ENCODE data around the gene AKAP4. TPM values are rescaled to one million over a fixed set of nuclear protein-coding genes. Genes with fewer than 3 reads are reported as not detected.

The AKAP4 gene
- total and polyA plus RNA-seq, 9 of the 15 experiments (the other 6 are each of a cell fraction or from before 2014, with no cell fraction given), result 0.05 to 0.36 (median 0.13) TPM

GRCh38 chrX:50183891-50184290 is 16.9 kb downstream of the AKAP4 start:
- DNase-seq (ENCODE audit: extremely low read depth in 1 of 4, low spot score in 3 of 4) (peak in 2 of 4 experiments; percentile 14 to 32), FAIRE-seq (no peak), ATAC-seq (peak; percentile 35)
- 0% methylated on average over 3 of the region's 3 CpGs for WGBS (ENCODE audit: insufficient coverage, low coverage, missing lambda C conversion rate)
- ChIA-PET POLR2A (interaction anchor here (1.3 to 1.4 kb wide), 2 partner anchors 15 to 27 kb away, joined by 4 to 5 read pairs; no protein-coding TSS in a partner anchor), CTCF (ENCODE audit: low intra/inter-chr PET ratio) (no interaction called here)
- BruUV-seq (replicated peaks), result no TSS peak
- Histone ChIP-seq H3K36me3 (ENCODE audit: control insufficient read depth, insufficient read depth, low read length) (no peaks in the 10 kb centered on the region), H3K9me1 (ENCODE audit: control insufficient read depth, insufficient read depth, low read length) (no peaks in the 10 kb centered on the region), H3K9me3 (replicated peaks; ENCODE audit: control insufficient read depth, insufficient read depth, low read depth, low read length) (no peaks in the 10 kb centered on the region), H3K4me2 (ENCODE audit: insufficient read depth, low read length) (0 out of 2 replicates have a peak overlapping the region, but pooled peaks have one; percentile 20), H2AFZ (ENCODE audit: low read depth, low read length) (0 out of 2 replicates have a peak overlapping the region, but pooled peaks have one; percentile 8), H3K4me3 (no peak overlapping the region), H3K27me3 (ENCODE audit: control insufficient read depth in 2 of 2, insufficient read depth in 2 of 2, low read length in 2 of 2) (no peaks in the 10 kb centered on the region), H3K9ac (ENCODE audit: insufficient read depth in 1 of 2, low read depth in 2 of 2, low read length in 2 of 2) (no peak overlapping the region), H3K79me2 (ENCODE audit: control insufficient read depth, insufficient read depth, low read length) (no peaks in the 10 kb centered on the region), H3K27ac (ENCODE audit: extremely low read depth, low read depth, low read length) (no peak overlapping the region), H3K4me1 (replicated peaks in 1 of 2; ENCODE audit: control insufficient read depth in 2 of 2, insufficient read depth in 2 of 2, low read length in 2 of 2) (peaks cover 0 to 15% of the 10 kb centered on the region in 2 experiments; a peak in 3 of 5 replicates), H4K20me1 (replicated peaks; ENCODE audit: control insufficient read depth, insufficient read depth, low read length) (no peaks in the 10 kb centered on the region)
- in situ Hi-C loops (cut with MboI) (no loop called here), intact Hi-C loops (cut with micrococcal nuclease) (no loop called here)
- TF ChIP-seq CBFA2T2 (conservative IDR thresholded peaks at IDR 0.05) (no peak), CBFA2T3 (IDR thresholded peaks at IDR 0.05) (peak; percentile 9; the same call in 1 of the 2 replicates)

DNA sequence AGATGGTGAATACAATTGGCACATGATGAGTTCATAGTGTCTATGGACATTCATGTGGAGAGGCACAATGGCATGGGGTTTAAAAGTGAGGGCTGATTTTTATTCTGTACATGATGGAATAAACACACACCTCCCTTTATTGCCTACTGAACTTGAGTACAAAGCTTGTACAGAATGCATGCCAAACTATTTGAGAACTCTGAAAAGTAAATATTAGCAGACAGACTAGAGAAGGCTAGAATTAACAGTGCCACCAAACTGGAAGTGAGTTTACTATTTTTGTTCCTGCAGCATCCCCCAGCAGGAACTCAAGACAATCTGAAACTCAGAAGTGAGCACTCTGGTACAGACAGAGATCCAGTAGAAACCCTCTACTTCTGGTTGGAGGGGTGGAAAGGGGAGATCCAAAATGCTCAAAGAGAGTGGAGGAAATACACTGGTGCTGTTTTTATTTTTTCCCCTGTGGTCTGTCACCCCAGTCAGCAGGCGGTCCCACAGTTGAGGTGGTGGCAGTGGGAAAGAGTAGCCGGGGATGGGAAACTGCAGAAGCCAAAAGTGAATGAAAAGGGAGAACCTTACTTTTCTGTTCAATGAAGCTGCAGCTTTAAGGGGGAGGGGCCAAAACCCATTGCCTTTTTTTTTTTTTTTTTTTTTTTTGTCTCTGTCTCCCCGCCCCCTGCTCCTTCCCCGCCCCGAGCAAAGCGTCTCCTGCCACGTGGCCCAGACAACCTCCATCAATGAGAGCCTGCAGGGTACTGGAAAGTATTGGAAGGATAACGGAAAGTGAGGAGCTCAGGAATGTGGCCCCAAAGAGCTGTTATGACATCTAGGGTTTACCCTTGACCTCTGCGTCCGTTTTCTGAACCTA is 20.5 kb downstream of the AKAP4 start:
- Histone ChIP-seq H3K9me3 (replicated peaks; ENCODE audit: control insufficient read depth, insufficient read depth, low read depth, low read length) (no peaks in the 10 kb centered on the region), H3K4me3 (no peak overlapping the region), H4K20me1 (replicated peaks; ENCODE audit: control insufficient read depth, insufficient read depth, low read length) (no peaks in the 10 kb centered on the region), H3K4me1 (replicated peaks in 1 of 2; ENCODE audit: control insufficient read depth in 2 of 2, insufficient read depth in 2 of 2, low read length in 2 of 2) (peaks cover 0 to 24% of the 10 kb centered on the region in 2 experiments; a peak in 3 of 5 replicates), H3K27ac (ENCODE audit: extremely low read depth, low read depth, low read length) (no peak overlapping the region; the same call in 2 of the 3 replicates), H3K9me1 (ENCODE audit: control insufficient read depth, insufficient read depth, low read length) (no peaks in the 10 kb centered on the region), H3K9ac (ENCODE audit: insufficient read depth in 1 of 2, low read depth in 2 of 2, low read length in 2 of 2) (peak overlapping the region in 1 of 2 experiments; percentile 26; a peak in 1 of 4 replicates), H3K79me2 (ENCODE audit: control insufficient read depth, insufficient read depth, low read length) (no peaks in the 10 kb centered on the region), H3K27me3 (ENCODE audit: control insufficient read depth in 2 of 2, insufficient read depth in 2 of 2, low read length in 2 of 2) (no peaks in the 10 kb centered on the region), H3K36me3 (ENCODE audit: control insufficient read depth, insufficient read depth, low read length) (no peaks in the 10 kb centered on the region), H3K4me2 (ENCODE audit: insufficient read depth, low read length) (no peak overlapping the region), H2AFZ (ENCODE audit: low read depth, low read length) (peak overlapping the region; percentile 88)
- CTCF ChIA-PET (ENCODE audit: low intra/inter-chr PET ratio), result no interaction called here
- no TSS peak for BruUV-seq (replicated peaks)
- in situ Hi-C loops (cut with MboI), result no loop called here
- DNase-seq (ENCODE audit: extremely low read depth in 1 of 4, low spot score in 3 of 4) (peak; percentile 59 to 66 (median 61)), ATAC-seq (peak; percentile 85), FAIRE-seq (no peak)
- intact Hi-C loops (cut with micrococcal nuclease), result no loop called here
- WGBS (ENCODE audit: insufficient coverage, low coverage, missing lambda C conversion rate), result 3% methylated on average over 5 of the region's 10 CpGs
- POLR2A ChIA-PET, result interaction anchor here (0.6 kb wide), 1 partner anchor 1524 kb away, joined by 4 read pairs; no protein-coding TSS in a partner anchor
- TF ChIP-seq FOXM1 (IDR thresholded peaks at IDR 0.05; ENCODE audit: low read depth), result peak; percentile 43; the same call in 1 of the 2 replicates
- no peak for TF ChIP-seq FOXM1 (CRISPR knock-in tag; IDR thresholded peaks at IDR 0.05; ENCODE audit: low read depth)
- TF ChIP-seq FOXP1 (CRISPR knock-in tag; IDR thresholded peaks at IDR 0.05), result no peak
- TF ChIP-seq, protein P1, sequence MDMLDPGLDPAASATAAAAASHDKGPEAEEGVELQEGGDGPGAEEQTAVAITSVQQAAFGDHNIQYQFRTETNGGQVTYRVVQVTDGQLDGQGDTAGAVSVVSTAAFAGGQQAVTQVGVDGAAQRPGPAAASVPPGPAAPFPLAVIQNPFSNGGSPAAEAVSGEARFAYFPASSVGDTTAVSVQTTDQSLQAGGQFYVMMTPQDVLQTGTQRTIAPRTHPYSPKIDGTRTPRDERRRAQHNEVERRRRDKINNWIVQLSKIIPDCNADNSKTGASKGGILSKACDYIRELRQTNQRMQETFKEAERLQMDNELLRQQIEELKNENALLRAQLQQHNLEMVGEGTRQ (CRISPR knock-in tag; IDR thresholded peaks at IDR 0.05), result peak; percentile 53
- TF ChIP-seq TEAD1 (CRISPR knock-in tag; IDR thresholded peaks at IDR 0.05), result no peak
- TF ChIP-seq NCOA2 (IDR thresholded peaks at IDR 0.05; ENCODE audit: partially characterized antibody in 2 of 2), result no peak
- no peak for TF ChIP-seq HNRNPUL1 (IDR thresholded peaks at IDR 0.05; ENCODE audit: low read length)
- TF ChIP-seq ZFP91 (CRISPR knock-in tag; IDR thresholded peaks at IDR 0.05), result peak; percentile 75
- TF ChIP-seq SETDB1 (IDR thresholded peaks at IDR 0.05; ENCODE audit: low read length), result no peak
- TF ChIP-seq POLR2B (IDR thresholded peaks at IDR 0.05; ENCODE audit: low read depth, partially characterized antibody), result no peak

Measured in K562 (cell line).